Heart left ventricle (tissue), 13 donors: ENCODE measurements around the gene OR6Y1.

Source experiments
- POLR2A ChIP-seq, 2 donors: fragments of 450-650 bp; IDR thresholded peaks; one replicate each; pipeline ENCODE4 v1.6.1; 2017; ENCODE audit warnings: antibody characterized with exemption in 2 of 2, mild to moderate bottlenecking in 2 of 2, moderate library complexity in 2 of 2
- TF ChIP-seq, protein P1 (sequence below), 12 donors: fragments of 200-600 bp; sonication (generic) in 4 of 12; IDR thresholded peaks; one replicate each; pipeline versions ENCODE4 v1.5.0 to v1.8.0; 2018 to 2022; ENCODE audit warnings: antibody characterized with exemption in 12 of 12, mild to moderate bottlenecking in 5 of 12
- donor health status: ischemic (EF 13 %, LVEDD 7.1; RV severe dilation, severe dysfunction).
- donor health status: DM: no; HTN: yes; CAD: no.
- donor health status: DM: no; HTN: no; CAD: no.
- donor health status: ischemic (EF 25% LVEDD 6.9; RV normal size, moderate dysfunction).
- donor health status: ischemic (EF 25% LVEDD 5.7; RV mildly dilated, moderate dysfunction).
- donor health status: ischemic (EF 35%, LVEDD 5.7; RV mildly dilated, moderate dysfunction).
- donor health status: nonischemic (EF 11% LVEDD 7.7; RV severe dilation, severe dysfunction).
- donor health status: DM: yes; HTN: yes; CAD: no.
- donor health status: PGD.
- donor health status: ischemic (EF 29% LVEDD 5.4; RV normal size, mild dysfunction).
- donor health status: nonischemic (EF 23%, LVEDD 6.1; RV moderate dilation, normal function).

DNA sequence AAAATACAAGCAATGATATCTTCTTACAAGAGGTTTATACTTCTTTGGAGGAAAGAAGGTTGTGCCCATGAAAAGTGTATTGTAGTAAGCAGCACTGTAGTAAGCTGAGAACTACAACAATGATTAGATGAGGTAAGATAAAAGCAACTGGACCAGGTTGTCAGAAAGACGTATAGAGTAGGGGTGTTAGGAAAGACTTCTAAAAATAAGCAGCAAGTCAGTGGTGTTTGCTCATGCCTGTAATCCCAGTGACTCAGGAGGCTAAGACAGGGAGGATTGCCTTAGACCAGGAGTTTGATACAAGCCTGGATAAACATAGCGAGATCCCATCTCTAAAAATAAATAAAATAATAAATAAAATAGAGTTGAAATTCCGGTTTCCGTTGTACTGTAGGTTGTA is 29.8 kb upstream of the OR6Y1 start:
- TF ChIP-seq, protein P1, sequence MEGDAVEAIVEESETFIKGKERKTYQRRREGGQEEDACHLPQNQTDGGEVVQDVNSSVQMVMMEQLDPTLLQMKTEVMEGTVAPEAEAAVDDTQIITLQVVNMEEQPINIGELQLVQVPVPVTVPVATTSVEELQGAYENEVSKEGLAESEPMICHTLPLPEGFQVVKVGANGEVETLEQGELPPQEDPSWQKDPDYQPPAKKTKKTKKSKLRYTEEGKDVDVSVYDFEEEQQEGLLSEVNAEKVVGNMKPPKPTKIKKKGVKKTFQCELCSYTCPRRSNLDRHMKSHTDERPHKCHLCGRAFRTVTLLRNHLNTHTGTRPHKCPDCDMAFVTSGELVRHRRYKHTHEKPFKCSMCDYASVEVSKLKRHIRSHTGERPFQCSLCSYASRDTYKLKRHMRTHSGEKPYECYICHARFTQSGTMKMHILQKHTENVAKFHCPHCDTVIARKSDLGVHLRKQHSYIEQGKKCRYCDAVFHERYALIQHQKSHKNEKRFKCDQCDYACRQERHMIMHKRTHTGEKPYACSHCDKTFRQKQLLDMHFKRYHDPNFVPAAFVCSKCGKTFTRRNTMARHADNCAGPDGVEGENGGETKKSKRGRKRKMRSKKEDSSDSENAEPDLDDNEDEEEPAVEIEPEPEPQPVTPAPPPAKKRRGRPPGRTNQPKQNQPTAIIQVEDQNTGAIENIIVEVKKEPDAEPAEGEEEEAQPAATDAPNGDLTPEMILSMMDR (IDR thresholded peaks at IDR 0.05): no peak
- no peak for TF ChIP-seq POLR2A (IDR thresholded peaks at IDR 0.05)
